Measurements from ENCODE around the gene OR4A47.
"Not testable (repeated sequence)": the region's sequence is repeated elsewhere in the genome, so short reads cannot be mapped to it uniquely, and the experiment has no call there.

Gene OR4A47, protein sequence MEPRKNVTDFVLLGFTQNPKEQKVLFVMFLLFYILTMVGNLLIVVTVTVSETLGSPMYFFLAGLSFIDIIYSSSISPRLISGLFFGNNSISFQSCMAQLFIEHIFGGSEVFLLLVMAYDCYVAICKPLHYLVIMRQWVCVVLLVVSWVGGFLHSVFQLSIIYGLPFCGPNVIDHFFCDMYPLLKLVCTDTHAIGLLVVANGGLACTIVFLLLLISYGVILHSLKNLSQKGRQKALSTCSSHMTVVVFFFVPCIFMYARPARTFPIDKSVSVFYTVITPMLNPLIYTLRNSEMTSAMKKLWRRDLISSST

DNA sequence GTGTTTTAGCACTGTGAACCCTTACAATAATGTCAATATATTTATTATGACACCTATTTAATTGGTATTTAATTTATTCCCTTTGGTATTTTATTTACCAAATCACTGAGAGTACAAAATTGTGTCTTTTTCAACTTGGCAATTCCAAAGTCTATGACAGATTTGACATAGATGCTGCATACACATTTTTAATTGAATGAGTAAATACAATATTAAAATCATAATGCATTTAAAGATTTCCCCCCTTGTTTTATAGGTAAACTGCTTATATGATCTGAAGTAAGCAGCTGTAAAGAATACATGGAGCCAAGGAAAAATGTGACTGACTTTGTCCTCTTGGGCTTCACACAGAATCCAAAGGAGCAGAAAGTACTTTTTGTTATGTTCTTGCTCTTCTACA lies at the start of gene OR4A47:
Gene OR4A47, plus strand, starts transcription at position 301 of the 400 bp plus-strand sequence. Its CDS starts 0 bp downstream, at position 301.
- DNase-seq, result not testable (repeated sequence)

DNA sequence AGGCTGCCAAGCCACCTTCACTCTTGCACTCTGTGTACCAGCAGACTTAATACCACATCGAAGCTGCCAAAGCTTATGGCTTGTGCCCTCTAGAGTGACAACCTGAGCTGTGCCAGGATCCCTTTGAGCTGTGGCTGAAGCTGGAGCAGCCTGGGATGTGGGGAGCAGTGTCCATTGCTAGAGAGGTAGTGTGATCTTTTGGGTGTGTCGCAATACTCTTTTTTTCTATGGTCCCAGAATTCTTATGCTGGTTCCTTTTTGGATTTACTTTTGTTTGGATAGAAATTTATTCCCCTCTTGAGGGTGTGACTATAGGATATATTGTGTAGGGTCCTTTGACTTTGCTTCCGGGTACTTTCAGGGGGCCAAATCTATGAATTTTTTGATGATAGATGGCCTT lies 32.7 kb upstream of the OR4A47 start:
- DNase-seq, result not testable (repeated sequence)

DNA sequence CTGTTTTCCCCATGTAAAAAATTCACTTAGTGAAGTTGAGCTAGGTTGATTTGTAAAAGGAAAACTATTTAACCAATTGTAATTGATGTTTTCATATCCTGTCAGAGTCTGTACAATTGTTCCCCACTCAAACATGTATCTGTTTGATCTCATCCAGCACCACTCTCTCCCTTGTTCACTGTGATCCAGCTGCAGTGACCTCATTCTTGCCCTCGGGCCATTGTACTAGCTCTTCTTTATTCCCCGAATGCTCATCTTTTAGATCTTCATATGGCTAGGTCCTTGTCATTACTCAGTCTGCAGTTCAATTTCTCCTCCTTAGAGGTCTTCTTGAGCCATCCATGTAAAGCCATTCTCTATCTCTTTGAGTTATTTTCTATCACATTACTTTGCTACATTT lies 14.6 kb upstream of the OR4A47 start:
- not testable (repeated sequence) for DNase-seq

DNA sequence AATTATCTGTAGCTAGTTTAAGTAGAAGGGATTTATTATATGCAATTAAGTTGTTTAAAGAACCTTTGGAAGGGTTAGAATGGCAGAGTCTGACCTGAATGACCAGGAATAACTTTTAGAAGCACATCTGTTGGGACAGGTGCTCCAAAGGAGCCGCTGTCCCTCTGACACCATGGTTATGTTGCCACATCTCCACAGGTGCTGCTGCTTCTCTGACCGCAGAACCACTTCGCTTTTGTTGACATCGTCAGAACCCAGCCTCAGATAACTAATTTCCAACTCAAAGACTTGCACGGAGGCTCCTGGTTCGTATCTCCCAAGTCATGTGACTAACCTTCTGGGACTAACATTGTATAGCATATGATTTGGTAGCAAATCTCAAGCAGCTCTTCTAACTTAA lies 13.9 kb upstream of the OR4A47 start:
- not testable (repeated sequence) for DNase-seq

DNA sequence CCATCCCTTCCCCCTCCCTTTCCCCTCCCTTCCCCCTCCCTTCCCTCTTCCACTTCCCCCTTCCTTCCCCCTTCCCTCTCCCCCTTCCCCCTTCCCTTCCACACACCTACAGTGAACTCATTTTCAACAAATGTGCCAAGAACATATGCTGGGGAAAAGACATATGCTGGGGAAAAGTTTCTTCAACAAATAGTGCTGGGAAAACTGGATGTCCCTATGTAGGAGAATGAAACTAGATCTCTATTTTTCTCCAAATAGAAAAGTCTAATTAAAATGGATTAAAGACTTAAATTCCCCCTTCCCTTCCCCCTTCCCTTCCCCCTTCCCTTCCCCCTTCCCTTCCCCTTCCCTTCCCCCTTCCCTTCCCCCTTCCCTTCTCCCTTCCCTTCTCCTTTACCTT lies 17.6 kb downstream of the OR4A47 start:
- DNase-seq, result not testable (repeated sequence)

DNA sequence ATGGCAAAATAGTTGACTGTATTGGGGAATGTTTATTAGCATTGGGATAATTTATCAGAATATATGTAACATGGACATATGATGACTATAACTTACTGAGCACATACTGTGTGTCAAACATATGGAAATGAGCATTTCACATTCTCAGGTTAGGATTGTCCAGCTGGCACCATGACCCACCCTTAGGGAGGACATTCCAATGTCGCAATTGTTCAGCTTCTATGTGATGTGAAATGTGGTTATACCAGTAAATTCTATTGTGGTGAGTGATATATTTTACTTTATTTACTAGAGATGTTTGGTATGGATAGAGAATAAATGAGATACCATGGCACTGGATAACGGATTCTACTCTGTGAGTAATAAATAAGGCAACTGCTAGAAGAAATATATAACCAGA lies 50.4 kb downstream of the OR4A47 start:
- no peak for DNase-seq
